ENCODE measurements around the gene SRSF8.

Gene SRSF8

DNA sequence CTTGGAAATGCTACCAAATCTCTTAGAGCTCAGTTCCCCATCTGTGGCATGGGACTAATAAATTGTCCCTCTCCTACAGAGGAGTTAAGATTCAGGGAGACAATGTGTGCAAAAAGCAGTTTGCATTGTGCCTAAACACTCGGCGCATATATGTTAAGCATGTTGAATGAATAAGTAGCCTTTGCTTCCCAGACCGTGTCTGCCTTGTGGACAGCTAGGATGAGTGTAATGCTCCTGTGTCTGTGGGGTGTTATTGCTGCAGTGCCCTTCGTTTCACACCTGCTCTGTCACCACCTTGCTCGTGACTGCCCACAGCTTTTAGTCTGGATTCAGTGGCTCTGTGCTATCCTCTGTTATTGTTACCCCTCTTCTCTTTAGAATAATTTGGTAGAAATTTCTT lies 37.0 kb downstream of the SRSF8 start:
- H3K27ac ChIP-seq (ENCODE audit: low read length): no peak overlapping the region
- H3K4me2 ChIP-seq (ENCODE audit: low read length): no peak overlapping the region
- H3K4me3 ChIP-seq (ENCODE audit: low read length): no peak overlapping the region
- no peaks in the 10 kb centered on the region for H3K4me1 ChIP-seq (ENCODE audit: low read length)
- no peaks in the 10 kb centered on the region for H3K36me3 ChIP-seq (replicated peaks; ENCODE audit: low read depth, low read length)
- no peak overlapping the region for H3K9ac ChIP-seq (ENCODE audit: low read length)
- no peak overlapping the region for H2AFZ ChIP-seq (ENCODE audit: low read depth, low read length)
- H3K9me3 ChIP-seq (ENCODE audit: insufficient read depth, low read length): no peaks in the 10 kb centered on the region
- TF ChIP-seq, protein P1, sequence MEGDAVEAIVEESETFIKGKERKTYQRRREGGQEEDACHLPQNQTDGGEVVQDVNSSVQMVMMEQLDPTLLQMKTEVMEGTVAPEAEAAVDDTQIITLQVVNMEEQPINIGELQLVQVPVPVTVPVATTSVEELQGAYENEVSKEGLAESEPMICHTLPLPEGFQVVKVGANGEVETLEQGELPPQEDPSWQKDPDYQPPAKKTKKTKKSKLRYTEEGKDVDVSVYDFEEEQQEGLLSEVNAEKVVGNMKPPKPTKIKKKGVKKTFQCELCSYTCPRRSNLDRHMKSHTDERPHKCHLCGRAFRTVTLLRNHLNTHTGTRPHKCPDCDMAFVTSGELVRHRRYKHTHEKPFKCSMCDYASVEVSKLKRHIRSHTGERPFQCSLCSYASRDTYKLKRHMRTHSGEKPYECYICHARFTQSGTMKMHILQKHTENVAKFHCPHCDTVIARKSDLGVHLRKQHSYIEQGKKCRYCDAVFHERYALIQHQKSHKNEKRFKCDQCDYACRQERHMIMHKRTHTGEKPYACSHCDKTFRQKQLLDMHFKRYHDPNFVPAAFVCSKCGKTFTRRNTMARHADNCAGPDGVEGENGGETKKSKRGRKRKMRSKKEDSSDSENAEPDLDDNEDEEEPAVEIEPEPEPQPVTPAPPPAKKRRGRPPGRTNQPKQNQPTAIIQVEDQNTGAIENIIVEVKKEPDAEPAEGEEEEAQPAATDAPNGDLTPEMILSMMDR (IDR thresholded peaks at IDR 0.05; ENCODE audit: low read depth, low read length): no peak
- no peak for TF ChIP-seq EZH2phosphoT487 (IDR thresholded peaks at IDR 0.05; ENCODE audit: low read depth)
- no peaks in the 10 kb centered on the region for H3K79me2 ChIP-seq (ENCODE audit: low read length)
- no peaks in the 10 kb centered on the region for H3K27me3 ChIP-seq (ENCODE audit: low read depth, low read length)
- no peaks in the 10 kb centered on the region for H4K20me1 ChIP-seq (ENCODE audit: insufficient read depth, low read length)

DNA sequence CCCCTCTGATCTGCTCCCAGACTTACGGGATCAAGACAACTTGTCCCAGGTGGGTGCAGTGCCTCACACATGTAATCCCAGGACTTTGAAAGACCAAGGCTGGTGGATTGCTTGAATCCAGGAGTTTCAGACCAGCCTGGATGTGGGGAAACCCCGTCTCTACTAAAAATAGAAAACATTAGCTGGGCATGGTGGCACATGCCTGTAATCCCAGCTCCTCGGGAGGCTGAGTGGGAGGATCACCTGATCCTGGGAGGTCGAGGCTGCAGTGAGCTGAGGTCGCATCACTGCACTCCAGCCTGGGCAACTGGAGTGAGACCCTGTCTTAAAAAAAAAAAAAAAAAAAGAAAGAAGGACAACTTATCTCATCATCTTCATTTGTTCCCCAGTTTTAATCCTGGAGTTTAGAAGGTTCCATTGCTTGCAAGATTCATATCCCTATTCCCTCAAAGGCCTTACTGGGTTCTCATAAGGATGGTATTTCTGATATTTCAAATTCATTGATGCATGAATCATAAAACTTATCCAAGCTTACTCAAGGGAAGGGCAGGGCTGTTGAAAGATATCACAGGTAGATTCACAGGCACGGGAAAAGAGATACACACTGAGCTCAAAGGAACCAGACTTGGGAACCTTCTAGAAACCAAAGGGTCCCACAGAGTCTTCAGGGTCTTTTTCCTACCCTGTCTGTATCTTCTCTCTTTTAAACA lies 37.6 kb downstream of the SRSF8 start:
- Histone ChIP-seq H3K9ac (ENCODE audit: low read length) (no peak overlapping the region), H3K79me2 (ENCODE audit: low read length) (no peaks in the 10 kb centered on the region), H4K20me1 (ENCODE audit: insufficient read depth, low read length) (no peaks in the 10 kb centered on the region), H3K4me1 (ENCODE audit: low read length) (no peaks in the 10 kb centered on the region), H3K9me3 (ENCODE audit: insufficient read depth, low read length) (no peaks in the 10 kb centered on the region), H3K27me3 (ENCODE audit: low read depth, low read length) (no peaks in the 10 kb centered on the region), H3K4me2 (ENCODE audit: low read length) (no peak overlapping the region), H3K36me3 (replicated peaks; ENCODE audit: low read depth, low read length) (no peaks in the 10 kb centered on the region), H3K27ac (ENCODE audit: low read length) (no peak overlapping the region), H3K4me3 (ENCODE audit: low read length) (no peak overlapping the region), H2AFZ (ENCODE audit: low read depth, low read length) (no peak overlapping the region)
- TF ChIP-seq, protein P1 (IDR thresholded peaks at IDR 0.05; ENCODE audit: low read depth, low read length): no peak
- no peak for TF ChIP-seq EZH2phosphoT487 (IDR thresholded peaks at IDR 0.05; ENCODE audit: low read depth)

DNA sequence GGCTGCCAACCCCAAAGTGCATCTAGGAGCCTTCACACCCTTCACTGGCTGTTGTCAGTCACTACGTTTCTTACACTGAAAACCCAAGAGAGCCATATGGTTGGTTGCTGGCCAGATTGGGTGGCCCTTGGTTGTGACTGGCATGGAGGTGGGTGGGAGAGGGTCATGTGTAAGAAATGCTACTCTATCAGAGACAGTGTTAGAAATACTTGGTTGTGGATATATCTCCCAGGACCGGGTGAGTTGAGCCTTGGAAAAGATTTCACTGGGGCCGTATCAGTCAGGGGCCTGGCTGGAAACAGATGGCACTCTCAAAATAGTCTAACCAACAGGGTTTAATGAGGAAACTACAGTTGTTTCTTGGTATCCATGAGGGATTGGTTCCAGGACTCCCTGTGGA lies 38.1 kb downstream of the SRSF8 start:
- Histone ChIP-seq H3K36me3 (replicated peaks; ENCODE audit: low read depth, low read length) (no peaks in the 10 kb centered on the region), H3K79me2 (ENCODE audit: low read length) (no peaks in the 10 kb centered on the region), H3K9ac (ENCODE audit: low read length) (no peak overlapping the region), H3K27ac (ENCODE audit: low read length) (no peak overlapping the region), H4K20me1 (ENCODE audit: insufficient read depth, low read length) (no peaks in the 10 kb centered on the region), H3K9me3 (ENCODE audit: insufficient read depth, low read length) (no peaks in the 10 kb centered on the region), H3K4me2 (ENCODE audit: low read length) (no peak overlapping the region), H3K4me1 (ENCODE audit: low read length) (no peaks in the 10 kb centered on the region), H2AFZ (ENCODE audit: low read depth, low read length) (no peak overlapping the region), H3K27me3 (ENCODE audit: low read depth, low read length) (no peaks in the 10 kb centered on the region), H3K4me3 (ENCODE audit: low read length) (no peak overlapping the region)
- TF ChIP-seq, protein P1 (IDR thresholded peaks at IDR 0.05; ENCODE audit: low read depth, low read length): no peak
- TF ChIP-seq EZH2phosphoT487 (IDR thresholded peaks at IDR 0.05; ENCODE audit: low read depth): no peak

DNA sequence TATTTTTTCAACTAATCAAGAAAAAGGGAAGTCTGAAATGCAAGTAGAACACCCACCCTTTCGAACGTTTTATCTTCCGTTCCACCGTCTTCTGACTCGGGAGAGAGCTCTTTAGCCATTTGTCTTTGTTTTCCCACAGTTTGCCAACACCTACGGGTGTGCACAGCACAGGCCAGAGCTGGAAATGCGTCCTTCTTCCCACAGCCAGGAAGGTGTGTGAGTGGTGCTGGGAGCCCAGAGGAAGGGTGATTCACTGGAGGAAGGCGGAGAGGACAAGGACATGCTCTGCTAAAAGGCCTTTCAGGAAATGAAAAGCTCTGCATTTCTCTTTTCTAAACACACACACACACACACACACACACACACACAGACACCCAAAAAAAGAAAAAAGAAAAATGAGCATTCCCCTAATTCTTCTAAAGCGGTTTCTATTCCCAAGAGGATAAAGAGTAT lies 41.5 kb downstream of the SRSF8 start:
- Histone ChIP-seq H3K9me3 (ENCODE audit: insufficient read depth, low read length) (no peaks in the 10 kb centered on the region), H3K36me3 (replicated peaks; ENCODE audit: low read depth, low read length) (no peaks in the 10 kb centered on the region), H3K79me2 (ENCODE audit: low read length) (no peaks in the 10 kb centered on the region), H3K27ac (ENCODE audit: low read length) (no peak overlapping the region), H3K4me3 (ENCODE audit: low read length) (no peak overlapping the region), H3K9ac (ENCODE audit: low read length) (no peak overlapping the region), H2AFZ (ENCODE audit: low read depth, low read length) (no peak overlapping the region), H3K4me1 (ENCODE audit: low read length) (no peaks in the 10 kb centered on the region), H3K4me2 (ENCODE audit: low read length) (no peak overlapping the region), H4K20me1 (ENCODE audit: insufficient read depth, low read length) (no peaks in the 10 kb centered on the region), H3K27me3 (ENCODE audit: low read depth, low read length) (no peaks in the 10 kb centered on the region)
- no peak for TF ChIP-seq EZH2phosphoT487 (IDR thresholded peaks at IDR 0.05; ENCODE audit: low read depth)
- TF ChIP-seq, protein P1 (IDR thresholded peaks at IDR 0.05; ENCODE audit: low read depth, low read length): no peak

Data from OCI-LY3 (cell line).